OCI-LY1 (cell line): Measurements from ENCODE around the gene KCNK3.

Experiments
- H2AFZ ChIP-seq: fragments of 200-600 bp; sonication (generic), shearing (Covaris generic); 2 replicates; pipeline ENCODE4 v1.6.0; 2014; ENCODE audit warnings: antibody characterized with exemption, mild to moderate bottlenecking, low read length
- H3F3A ChIP-seq: fragments of 200-600 bp; sonication (generic), shearing (Covaris generic); 2 replicates; pipeline ENCODE4 v1.6.0; 2014; ENCODE audit warnings: mild to moderate bottlenecking, antibody characterized with exemption, low read length, moderate library complexity; ENCODE audit not compliant: insufficient read depth
- H3K27ac ChIP-seq: fragments of 200-600 bp; sonication (generic); 2 replicates; pipeline ENCODE4 v1.5.1; 2014; ENCODE audit warnings: low read length, mixed run types, mild to moderate bottlenecking, low read depth; ENCODE audit not compliant: poor library complexity, severe bottlenecking
- H3K27me3 ChIP-seq: fragments of 200-600 bp; sonication (generic); 2 replicates; pipeline ENCODE4 v1.6.0; 2014; ENCODE audit warnings: antibody characterized with exemption, mild to moderate bottlenecking, low read length, moderate library complexity; ENCODE audit not compliant: insufficient read depth
- H3K36me3 ChIP-seq: fragments of 200-600 bp; sonication (generic); 2 replicates; pipeline ENCODE4 v1.6.1; 2014; ENCODE audit warnings: mild to moderate bottlenecking, antibody characterized with exemption, low read length, moderate library complexity, mixed read lengths; ENCODE audit not compliant: insufficient read depth
- H3K4me1 ChIP-seq: fragments of 200-600 bp; sonication (generic); 2 replicates; pipeline ENCODE4 v1.5.1; 2014; ENCODE audit warnings: mild to moderate bottlenecking, low read length, moderate library complexity; ENCODE audit not compliant: insufficient read depth, severe bottlenecking
- H3K4me2 ChIP-seq: fragments of 200-600 bp; sonication (generic), shearing (Covaris generic); 2 replicates; pipeline ENCODE4 v1.6.1; 2014; ENCODE audit warnings: low read length
- H3K4me3 ChIP-seq: fragments of 200-600 bp; sonication (generic); 2 replicates; pipeline ENCODE4 v1.5.1; 2014; ENCODE audit warnings: low read length, low read depth, mild to moderate bottlenecking, mixed read lengths; ENCODE audit not compliant: poor library complexity, severe bottlenecking
- H3K79me2 ChIP-seq: fragments of 200-600 bp; shearing (Covaris generic); 2 replicates; pipeline ENCODE4 v1.6.1; 2016; ENCODE audit warnings: mixed run types, low read length, mixed read lengths; ENCODE audit not compliant: insufficient read depth
- H3K9ac ChIP-seq: fragments of 200-600 bp; sonication (generic), shearing (Covaris generic); 2 replicates; pipeline ENCODE4 v1.6.1; 2014; ENCODE audit warnings: mild to moderate bottlenecking, low read length, mixed read lengths
- H3K9me2 ChIP-seq: fragments of 200-600 bp; sonication (generic), shearing (Covaris generic); 2 replicates; pipeline ENCODE4 v1.6.1; 2014; ENCODE audit warnings: low read depth, mild to moderate bottlenecking, low read length, mixed read lengths
- H3K9me3 ChIP-seq: fragments of 200-600 bp; shearing (Covaris generic); 2 replicates; pipeline ENCODE4 v1.6.1; 2014; ENCODE audit warnings: low read length, mixed read lengths
- H4K20me1 ChIP-seq: fragments of 200-600 bp; sonication (generic), shearing (Covaris generic); 2 replicates; pipeline ENCODE4 v1.6.0; 2016; ENCODE audit warnings: mild to moderate bottlenecking, low read length; ENCODE audit not compliant: insufficient read depth
- CTCF ChIP-seq: fragments of 200-600 bp; sonication (generic), shearing (Covaris generic); IDR thresholded peaks from 2 replicates; pipeline ENCODE4 v1.5.1; 2017; ENCODE audit warnings: mild to moderate bottlenecking, antibody characterized with exemption, low read length, moderate library complexity, mixed read lengths
- EZH2 ChIP-seq: fragments of 200-600 bp; sonication (generic), shearing (Covaris generic); IDR thresholded peaks from 2 replicates; pipeline ENCODE4 v1.8.0; 2017; ENCODE audit warnings: borderline replicate concordance, mixed run types, mild to moderate bottlenecking, antibody characterized with exemption, low read length, moderate library complexity, mixed read lengths

The KCNK3 gene

GRCh38 chr2:26722911-26723310, 30.4 kb downstream of the KCNK3 start:
- H3K4me2 ChIP-seq: no peak overlapping the region
- TF ChIP-seq CTCF (no peak), EZH2 (no peak)
- no peaks in the 10 kb centered on the region for H3K36me3 ChIP-seq
- H3K79me2 ChIP-seq: no peaks in the 10 kb centered on the region
- no peak overlapping the region for H3K4me3 ChIP-seq
- H3K9me2 ChIP-seq: no peaks in the 10 kb centered on the region
- no peaks in the 10 kb centered on the region for H3K27me3 ChIP-seq
- H2AFZ ChIP-seq: no peak overlapping the region
- H3K9me3 ChIP-seq: no peaks in the 10 kb centered on the region
- no peaks in the 10 kb centered on the region for H3F3A ChIP-seq
- no peak overlapping the region for H3K27ac ChIP-seq
- H3K9ac ChIP-seq: no peak overlapping the region
- H3K4me1 ChIP-seq: no peaks in the 10 kb centered on the region
- H4K20me1 ChIP-seq: no peaks in the 10 kb centered on the region

DNA sequence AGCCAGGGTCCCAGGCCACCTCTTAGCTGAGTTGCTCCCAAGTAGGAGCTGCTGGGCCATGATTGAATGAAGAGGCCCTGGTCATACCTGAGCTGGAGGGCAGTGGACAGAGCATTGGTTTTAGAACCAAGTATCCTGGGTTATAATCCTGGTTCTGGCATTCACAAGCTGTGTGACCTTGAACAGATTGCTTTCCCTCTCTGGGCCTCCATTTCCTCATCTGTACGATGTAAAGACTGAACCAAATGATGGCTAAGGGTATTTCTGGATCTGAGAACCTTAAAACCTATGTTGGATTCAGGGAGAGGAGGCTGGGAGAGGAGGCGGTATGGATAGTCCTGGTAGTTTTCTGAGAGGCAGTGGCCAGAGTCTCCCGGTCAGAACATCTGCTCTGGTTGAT, 31.0 kb downstream of the KCNK3 start:
- H3K79me2 ChIP-seq: no peaks in the 10 kb centered on the region
- H4K20me1 ChIP-seq: no peaks in the 10 kb centered on the region
- H3K27me3 ChIP-seq: no peaks in the 10 kb centered on the region
- H3F3A ChIP-seq: no peaks in the 10 kb centered on the region
- H2AFZ ChIP-seq: no peak overlapping the region
- no peak overlapping the region for H3K27ac ChIP-seq
- no peaks in the 10 kb centered on the region for H3K36me3 ChIP-seq
- H3K9me2 ChIP-seq: no peaks in the 10 kb centered on the region
- H3K4me1 ChIP-seq: no peaks in the 10 kb centered on the region
- H3K4me2 ChIP-seq: no peak overlapping the region
- no peak overlapping the region for H3K9ac ChIP-seq
- no peak for TF ChIP-seq CTCF
- no peak for TF ChIP-seq EZH2
- no peak overlapping the region for H3K4me3 ChIP-seq
- no peaks in the 10 kb centered on the region for H3K9me3 ChIP-seq

DNA sequence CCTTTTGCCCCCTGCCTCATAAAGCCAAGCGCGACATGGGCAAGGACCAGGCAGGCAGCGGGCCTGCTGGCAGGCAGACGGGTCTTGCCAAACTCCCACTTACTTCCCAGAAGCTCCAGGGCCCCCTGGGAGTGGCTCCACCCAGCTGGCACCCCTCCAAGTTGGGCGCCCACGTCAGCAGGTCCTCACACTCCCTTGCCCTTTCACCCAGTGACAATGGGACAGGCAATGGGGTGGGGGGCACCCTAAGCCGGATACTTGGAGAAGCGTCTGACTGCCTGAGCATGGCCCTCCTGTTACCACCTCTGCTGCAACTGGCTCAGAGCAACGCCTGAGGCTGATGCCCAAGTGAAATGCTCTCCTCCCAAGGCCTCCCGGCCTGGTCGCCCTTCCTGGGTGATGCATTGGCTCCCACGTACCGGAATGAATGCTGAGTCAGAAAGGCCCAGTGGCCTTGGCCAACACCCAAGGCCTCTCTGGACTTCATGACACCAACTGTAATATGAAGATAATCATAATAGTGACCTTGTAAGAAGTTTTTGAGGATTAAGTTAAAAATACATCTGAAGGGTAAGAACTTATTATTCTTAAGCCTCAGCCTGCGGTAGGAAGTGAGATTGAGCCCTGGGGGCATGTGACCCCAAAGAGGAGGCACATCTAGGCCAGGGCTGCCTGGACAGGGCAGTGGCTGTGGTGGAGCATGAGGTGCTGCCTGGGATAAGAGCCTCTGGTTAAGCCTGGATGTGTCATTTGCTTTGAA, 31.6 kb downstream of the KCNK3 start:
- Histone ChIP-seq H3K9me2 (no peaks in the 10 kb centered on the region), H3K4me2 (no peak overlapping the region), H4K20me1 (no peaks in the 10 kb centered on the region), H2AFZ (no peak overlapping the region), H3K27ac (no peak overlapping the region), H3K36me3 (no peaks in the 10 kb centered on the region), H3K9me3 (no peaks in the 10 kb centered on the region), H3F3A (no peaks in the 10 kb centered on the region), H3K4me1 (no peaks in the 10 kb centered on the region), H3K9ac (no peak overlapping the region), H3K79me2 (no peaks in the 10 kb centered on the region), H3K27me3 (no peaks in the 10 kb centered on the region), H3K4me3 (no peak overlapping the region)
- TF ChIP-seq EZH2: no peak
- TF ChIP-seq CTCF: no peak
